ENCODE measurements around the gene BABAM2.

The BABAM2 gene

DNA sequence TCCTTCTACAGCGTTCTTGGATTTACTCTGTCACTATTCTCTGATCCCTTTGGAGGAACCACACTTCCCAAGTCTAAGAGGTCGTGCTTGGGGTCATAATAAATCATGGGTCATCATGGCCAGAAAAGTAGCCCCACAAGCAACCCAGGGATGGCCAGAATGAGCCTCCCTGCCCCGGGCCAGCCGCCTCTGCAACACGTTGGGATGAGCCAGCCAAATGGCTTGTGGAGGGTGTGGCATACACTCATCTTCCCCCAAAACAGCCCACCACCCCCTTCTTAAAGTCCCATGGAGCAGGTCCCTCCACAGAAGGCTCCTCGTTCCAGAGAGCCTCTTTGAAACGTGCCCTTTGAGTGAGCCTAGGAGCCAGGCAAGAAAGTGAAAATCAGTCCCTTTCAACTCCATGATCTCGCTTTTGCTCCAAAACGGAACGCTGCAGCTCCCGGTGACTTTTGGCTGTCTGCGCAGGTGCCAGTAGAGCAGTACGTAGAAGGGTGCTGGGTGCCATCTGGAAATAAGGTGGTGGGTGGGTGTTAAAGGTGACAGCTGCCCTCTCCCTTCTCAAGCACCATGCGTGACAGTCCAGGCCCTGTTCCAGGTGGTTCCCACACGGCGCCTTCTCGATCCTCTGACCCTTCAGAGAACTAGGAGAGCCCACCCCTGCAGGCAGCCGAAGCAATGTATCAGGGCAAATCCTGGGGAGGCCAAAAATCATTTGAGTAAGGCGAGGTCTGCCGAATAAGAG lies 453.6 kb downstream of the BABAM2 start:
- Histone ChIP-seq H3K79me2 (ENCODE audit: low read length) (no peaks in the 10 kb centered on the region), H4K20me1 (ENCODE audit: insufficient read depth, low read length) (no peaks in the 10 kb centered on the region), H3K9ac (ENCODE audit: low read length) (no peak overlapping the region), H2AFZ (ENCODE audit: low read length) (no peak overlapping the region), H3F3A (ENCODE audit: insufficient read depth, low read length) (no peaks in the 10 kb centered on the region), H3K27me3 (replicated peaks; ENCODE audit: insufficient read depth, low read length) (no peaks in the 10 kb centered on the region), H3K27ac (ENCODE audit: low read length) (no peak overlapping the region), H3K4me2 (ENCODE audit: low read depth, low read length) (no peak overlapping the region), H3K4me3 (ENCODE audit: low read length) (no peak overlapping the region), H3K9me3 (replicated peaks; ENCODE audit: insufficient read depth, low read length) (no peaks in the 10 kb centered on the region), H3K9me2 (replicated peaks; ENCODE audit: insufficient read depth, low read length) (no peaks in the 10 kb centered on the region), H3K4me1 (ENCODE audit: low read length) (no peaks in the 10 kb centered on the region), H3K36me3 (replicated peaks; ENCODE audit: insufficient read depth, low read length) (no peaks in the 10 kb centered on the region)
- DNase-seq, result no peak
- TF ChIP-seq, protein P1, sequence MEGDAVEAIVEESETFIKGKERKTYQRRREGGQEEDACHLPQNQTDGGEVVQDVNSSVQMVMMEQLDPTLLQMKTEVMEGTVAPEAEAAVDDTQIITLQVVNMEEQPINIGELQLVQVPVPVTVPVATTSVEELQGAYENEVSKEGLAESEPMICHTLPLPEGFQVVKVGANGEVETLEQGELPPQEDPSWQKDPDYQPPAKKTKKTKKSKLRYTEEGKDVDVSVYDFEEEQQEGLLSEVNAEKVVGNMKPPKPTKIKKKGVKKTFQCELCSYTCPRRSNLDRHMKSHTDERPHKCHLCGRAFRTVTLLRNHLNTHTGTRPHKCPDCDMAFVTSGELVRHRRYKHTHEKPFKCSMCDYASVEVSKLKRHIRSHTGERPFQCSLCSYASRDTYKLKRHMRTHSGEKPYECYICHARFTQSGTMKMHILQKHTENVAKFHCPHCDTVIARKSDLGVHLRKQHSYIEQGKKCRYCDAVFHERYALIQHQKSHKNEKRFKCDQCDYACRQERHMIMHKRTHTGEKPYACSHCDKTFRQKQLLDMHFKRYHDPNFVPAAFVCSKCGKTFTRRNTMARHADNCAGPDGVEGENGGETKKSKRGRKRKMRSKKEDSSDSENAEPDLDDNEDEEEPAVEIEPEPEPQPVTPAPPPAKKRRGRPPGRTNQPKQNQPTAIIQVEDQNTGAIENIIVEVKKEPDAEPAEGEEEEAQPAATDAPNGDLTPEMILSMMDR (IDR thresholded peaks at IDR 0.05; ENCODE audit: low read length), result no peak
- no peak for TF ChIP-seq EZH2phosphoT487 (IDR thresholded peaks at IDR 0.05; ENCODE audit: low read length)
- no peak for TF ChIP-seq EZH2 (optimal IDR thresholded peaks at IDR 0.05; ENCODE audit: low read depth, low read length)

DNA sequence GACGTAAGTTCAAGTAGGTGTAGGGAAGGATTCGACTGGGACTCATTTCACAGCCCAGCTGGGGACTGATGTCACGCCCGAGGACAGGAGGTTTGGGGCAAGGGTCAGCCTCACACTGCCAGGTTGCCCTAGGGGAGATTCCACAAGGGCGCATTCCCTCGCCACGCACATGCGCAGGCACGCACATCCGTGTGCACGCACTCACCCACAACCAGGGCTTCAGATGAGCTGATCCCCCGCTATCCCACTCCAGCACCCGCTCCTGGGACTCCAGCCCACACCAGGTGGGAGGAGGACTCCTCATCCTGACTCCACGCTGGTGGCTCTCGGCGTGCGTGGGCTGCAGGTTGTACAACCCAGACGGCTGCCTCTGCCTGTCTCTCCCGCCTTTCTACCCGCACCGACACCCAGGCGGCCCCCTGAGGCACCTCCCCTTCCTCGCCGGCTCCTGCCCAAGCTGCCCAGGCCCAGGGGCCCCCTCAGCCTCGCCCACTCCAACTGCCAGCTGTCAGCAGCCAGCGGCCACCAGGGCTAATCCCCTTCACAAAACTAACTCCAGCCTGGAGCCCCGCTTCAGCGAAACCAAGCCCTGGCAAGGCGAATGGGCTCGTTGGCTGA lies 454.3 kb downstream of the BABAM2 start:
- DNase-seq, result no peak
- H2AFZ ChIP-seq (ENCODE audit: low read length), result no peak overlapping the region
- H3K27me3 ChIP-seq (replicated peaks; ENCODE audit: insufficient read depth, low read length), result no peaks in the 10 kb centered on the region
- TF ChIP-seq EZH2phosphoT487 (IDR thresholded peaks at IDR 0.05; ENCODE audit: low read length) (no peak), EZH2 (optimal IDR thresholded peaks at IDR 0.05; ENCODE audit: low read depth, low read length) (no peak)
- TF ChIP-seq, protein P1 (IDR thresholded peaks at IDR 0.05; ENCODE audit: low read length), result no peak
- H3K4me1 ChIP-seq (ENCODE audit: low read length), result no peaks in the 10 kb centered on the region
- no peaks in the 10 kb centered on the region for H3K36me3 ChIP-seq (replicated peaks; ENCODE audit: insufficient read depth, low read length)
- no peak overlapping the region for H3K4me2 ChIP-seq (ENCODE audit: low read depth, low read length)
- H3K79me2 ChIP-seq (ENCODE audit: low read length), result no peaks in the 10 kb centered on the region
- H3K4me3 ChIP-seq (ENCODE audit: low read length), result no peak overlapping the region
- H3K9me3 ChIP-seq (replicated peaks; ENCODE audit: insufficient read depth, low read length), result no peaks in the 10 kb centered on the region
- no peaks in the 10 kb centered on the region for H4K20me1 ChIP-seq (ENCODE audit: insufficient read depth, low read length)
- no peaks in the 10 kb centered on the region for H3K9me2 ChIP-seq (replicated peaks; ENCODE audit: insufficient read depth, low read length)
- no peak overlapping the region for H3K9ac ChIP-seq (ENCODE audit: low read length)
- H3K27ac ChIP-seq (ENCODE audit: low read length), result no peak overlapping the region
- no peaks in the 10 kb centered on the region for H3F3A ChIP-seq (ENCODE audit: insufficient read depth, low read length)

DNA sequence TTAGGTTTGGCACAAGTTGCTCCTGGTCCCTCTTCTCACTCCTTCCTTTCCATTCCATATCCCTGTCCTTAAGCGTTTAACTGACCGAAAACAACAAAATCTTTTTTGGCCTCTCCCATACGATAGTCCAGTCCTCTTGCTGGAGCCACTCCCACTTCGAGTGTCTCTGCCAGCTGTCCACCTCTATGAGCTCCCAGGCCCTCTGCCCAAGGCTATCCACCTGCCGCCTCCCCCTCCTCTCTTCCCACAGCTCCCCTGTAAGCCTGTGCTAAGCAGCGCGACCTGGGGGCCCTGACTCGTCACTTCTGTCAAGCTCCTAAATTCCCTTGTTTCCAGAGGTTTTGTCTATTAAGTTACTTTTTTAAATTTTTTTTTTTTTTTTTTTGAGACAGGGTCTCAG lies 455.1 kb downstream of the BABAM2 start:
- DNase-seq, result no peak
- no peak overlapping the region for H3K27ac ChIP-seq (ENCODE audit: low read length)
- no peak overlapping the region for H3K9ac ChIP-seq (ENCODE audit: low read length)
- H3K4me2 ChIP-seq (ENCODE audit: low read depth, low read length), result no peak overlapping the region
- no peaks in the 10 kb centered on the region for H3K79me2 ChIP-seq (ENCODE audit: low read length)
- H3F3A ChIP-seq (ENCODE audit: insufficient read depth, low read length), result no peaks in the 10 kb centered on the region
- no peaks in the 10 kb centered on the region for H3K36me3 ChIP-seq (replicated peaks; ENCODE audit: insufficient read depth, low read length)
- no peak overlapping the region for H3K4me3 ChIP-seq (ENCODE audit: low read length)
- no peak for TF ChIP-seq EZH2 (optimal IDR thresholded peaks at IDR 0.05; ENCODE audit: low read depth, low read length)
- no peak for TF ChIP-seq EZH2phosphoT487 (IDR thresholded peaks at IDR 0.05; ENCODE audit: low read length)
- H4K20me1 ChIP-seq (ENCODE audit: insufficient read depth, low read length), result no peaks in the 10 kb centered on the region
- H3K9me2 ChIP-seq (replicated peaks; ENCODE audit: insufficient read depth, low read length), result no peaks in the 10 kb centered on the region
- no peak overlapping the region for H2AFZ ChIP-seq (ENCODE audit: low read length)
- no peaks in the 10 kb centered on the region for H3K4me1 ChIP-seq (ENCODE audit: low read length)
- no peaks in the 10 kb centered on the region for H3K27me3 ChIP-seq (replicated peaks; ENCODE audit: insufficient read depth, low read length)
- H3K9me3 ChIP-seq (replicated peaks; ENCODE audit: insufficient read depth, low read length), result no peaks in the 10 kb centered on the region

DNA sequence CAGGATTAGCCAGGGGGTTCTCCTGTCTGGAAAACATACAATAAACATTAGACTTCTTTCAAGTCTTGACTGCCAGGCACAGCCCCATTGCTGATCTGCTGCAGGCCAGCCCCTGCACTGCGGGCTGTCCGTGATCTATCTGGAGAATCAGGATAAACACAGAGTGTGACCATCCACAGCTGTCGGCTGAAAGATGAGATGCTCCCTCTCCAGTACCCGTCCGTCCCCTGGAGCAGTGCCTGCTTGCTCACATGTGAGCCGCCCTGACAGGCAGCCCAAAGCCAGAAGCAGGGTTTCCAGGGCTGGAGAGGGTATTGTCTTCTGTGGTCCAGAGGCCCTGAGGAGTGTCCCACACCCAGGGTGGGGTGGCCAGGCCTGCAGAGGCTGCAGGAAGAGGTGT lies 456.1 kb downstream of the BABAM2 start:
- Histone ChIP-seq H3K27ac (ENCODE audit: low read length) (no peak overlapping the region), H3K9me2 (replicated peaks; ENCODE audit: insufficient read depth, low read length) (no peaks in the 10 kb centered on the region), H3K79me2 (ENCODE audit: low read length) (no peaks in the 10 kb centered on the region), H2AFZ (ENCODE audit: low read length) (no peak overlapping the region), H3K9ac (ENCODE audit: low read length) (no peak overlapping the region), H3K27me3 (replicated peaks; ENCODE audit: insufficient read depth, low read length) (no peaks in the 10 kb centered on the region), H4K20me1 (ENCODE audit: insufficient read depth, low read length) (no peaks in the 10 kb centered on the region), H3K9me3 (replicated peaks; ENCODE audit: insufficient read depth, low read length) (no peaks in the 10 kb centered on the region), H3F3A (ENCODE audit: insufficient read depth, low read length) (no peaks in the 10 kb centered on the region), H3K4me1 (ENCODE audit: low read length) (no peaks in the 10 kb centered on the region), H3K4me2 (ENCODE audit: low read depth, low read length) (no peak overlapping the region), H3K36me3 (replicated peaks; ENCODE audit: insufficient read depth, low read length) (no peaks in the 10 kb centered on the region), H3K4me3 (ENCODE audit: low read length) (no peak overlapping the region)
- no peak for TF ChIP-seq EZH2 (optimal IDR thresholded peaks at IDR 0.05; ENCODE audit: low read depth, low read length)
- TF ChIP-seq, protein P1 (IDR thresholded peaks at IDR 0.05; ENCODE audit: low read length), result no peak
- TF ChIP-seq EZH2phosphoT487 (IDR thresholded peaks at IDR 0.05; ENCODE audit: low read length), result no peak
- DNase-seq, result no peak
